HG03175 (cell line): ENCODE measurements around the gene OPN1MW.
A peak's percentile ranks its signal among the peaks of the same experiment; 100 is the strongest.
"Not testable (repeated sequence)": the region's sequence is repeated elsewhere in the genome, so short reads cannot be mapped to it uniquely, and the experiment has no call there.

Source experiments
- ATAC-seq: cut with Tn5 transposase; IDR thresholded peaks from one replicate; pipeline ENCODE4 v1.9.1; 2021; ENCODE audit warnings: mild to moderate bottlenecking, moderate library complexity; ENCODE audit not compliant: unreplicated experiment

Gene OPN1MW

DNA sequence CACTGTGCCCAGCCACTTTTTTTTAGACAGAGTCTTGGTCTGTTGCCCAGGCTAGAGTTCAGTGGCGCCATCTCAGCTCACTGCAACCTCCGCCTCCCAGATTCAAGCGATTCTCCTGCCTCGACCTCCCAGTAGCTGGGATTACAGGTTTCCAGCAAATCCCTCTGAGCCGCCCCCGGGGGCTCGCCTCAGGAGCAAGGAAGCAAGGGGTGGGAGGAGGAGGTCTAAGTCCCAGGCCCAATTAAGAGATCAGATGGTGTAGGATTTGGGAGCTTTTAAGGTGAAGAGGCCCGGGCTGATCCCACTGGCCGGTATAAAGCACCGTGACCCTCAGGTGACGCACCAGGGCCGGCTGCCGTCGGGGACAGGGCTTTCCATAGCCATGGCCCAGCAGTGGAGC lies at the start of gene OPN1MW:
Gene OPN1MW, plus strand, starts transcription at position 301 of the 400 bp plus-strand sequence. Its CDS starts 82 bp downstream, at position 383.
- ATAC-seq: not testable (repeated sequence)

DNA sequence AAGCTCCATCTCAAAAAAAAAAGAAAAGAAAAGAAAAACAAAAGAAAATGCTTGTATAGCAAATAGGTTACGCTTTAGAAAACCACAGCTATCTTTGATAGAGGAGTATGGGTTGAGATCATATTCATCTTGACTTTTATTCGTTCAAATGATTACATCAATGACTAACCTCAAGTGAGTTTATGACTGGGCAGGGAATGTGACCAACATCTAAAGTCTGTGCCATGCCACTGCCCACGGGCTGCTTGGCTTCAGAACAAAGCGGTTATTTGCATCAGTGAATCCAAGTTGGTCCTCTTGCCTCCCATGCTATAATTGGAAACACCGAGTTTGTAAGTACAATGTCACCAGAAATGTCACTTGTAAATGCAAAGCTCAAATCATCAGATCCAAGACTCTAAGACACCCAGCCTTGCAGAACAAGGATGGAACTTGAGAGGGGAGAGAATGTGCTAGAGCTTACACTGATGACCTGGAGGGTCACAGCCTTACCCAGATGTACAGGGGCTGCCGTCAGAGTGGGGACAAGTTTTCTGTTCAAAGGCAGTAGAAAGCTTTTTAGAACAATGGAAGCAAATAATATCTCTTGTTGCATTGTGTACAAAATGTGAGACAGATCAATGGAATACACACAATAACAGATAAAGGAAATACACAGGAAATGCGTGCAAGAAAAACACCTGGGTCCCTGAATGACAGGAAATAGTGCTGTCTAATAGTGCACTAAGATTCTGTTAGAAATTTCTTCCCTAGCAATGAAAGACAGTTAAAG lies 46.8 kb upstream of the OPN1MW start:
- no peak for ATAC-seq

DNA sequence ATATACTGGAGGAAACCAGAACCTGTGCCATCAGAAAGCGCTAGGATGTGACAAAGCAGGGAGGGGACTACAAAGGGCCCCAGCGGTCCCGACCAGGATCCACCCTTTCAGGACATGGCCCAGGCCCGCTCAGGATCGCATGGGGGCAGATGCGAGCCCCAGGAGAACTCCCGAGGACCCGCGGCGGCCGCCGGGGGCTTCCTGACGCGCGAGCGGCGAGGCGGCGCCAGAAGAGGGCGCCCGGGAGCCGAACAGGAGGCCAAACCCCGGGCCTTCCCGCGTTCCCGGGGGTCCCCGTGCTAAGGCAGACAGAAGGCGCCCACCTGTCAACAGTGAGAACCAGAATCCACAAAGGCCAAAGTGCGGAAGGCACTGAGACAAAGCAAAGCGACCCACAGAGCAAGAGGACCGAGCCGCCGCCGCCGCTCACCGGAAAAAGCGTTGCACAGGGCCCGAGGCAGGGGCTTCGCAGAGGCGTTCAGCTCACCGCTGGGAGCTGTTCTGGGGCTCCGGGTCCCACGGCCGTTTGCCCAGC lies 45.7 kb upstream of the OPN1MW start:
- no peak for ATAC-seq

DNA sequence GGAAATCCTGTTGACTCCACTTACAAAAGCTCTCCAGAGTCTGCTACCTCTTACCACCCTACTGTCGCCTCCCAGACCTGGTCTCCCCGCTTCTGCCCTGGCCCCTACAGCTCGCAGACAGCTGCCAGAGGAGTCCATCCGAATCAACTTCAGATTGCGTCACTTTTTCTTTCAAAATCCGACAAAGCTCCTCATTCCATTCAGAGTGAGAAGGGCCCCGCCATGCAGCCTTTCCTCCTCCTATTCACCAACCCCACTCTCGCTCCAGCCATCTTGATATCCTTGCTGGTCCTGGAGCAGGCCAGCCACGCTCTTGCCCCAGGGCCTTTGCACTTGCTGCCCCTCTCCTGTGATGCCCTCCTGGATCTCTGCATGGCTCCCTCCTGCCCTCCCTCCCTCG lies 43.5 kb upstream of the OPN1MW start:
- ATAC-seq: no peak

DNA sequence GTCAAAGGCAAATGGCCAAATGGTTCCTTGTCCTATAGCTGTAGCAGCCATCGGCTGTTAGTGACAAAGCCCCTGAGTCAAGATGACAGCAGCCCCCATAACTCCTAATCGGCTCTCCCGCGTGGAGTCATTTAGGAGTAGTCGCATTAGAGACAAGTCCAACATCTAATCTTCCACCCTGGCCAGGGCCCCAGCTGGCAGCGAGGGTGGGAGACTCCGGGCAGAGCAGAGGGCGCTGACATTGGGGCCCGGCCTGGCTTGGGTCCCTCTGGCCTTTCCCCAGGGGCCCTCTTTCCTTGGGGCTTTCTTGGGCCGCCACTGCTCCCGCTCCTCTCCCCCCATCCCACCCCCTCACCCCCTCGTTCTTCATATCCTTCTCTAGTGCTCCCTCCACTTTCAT lies 42.2 kb upstream of the OPN1MW start:
- no peak for ATAC-seq

DNA sequence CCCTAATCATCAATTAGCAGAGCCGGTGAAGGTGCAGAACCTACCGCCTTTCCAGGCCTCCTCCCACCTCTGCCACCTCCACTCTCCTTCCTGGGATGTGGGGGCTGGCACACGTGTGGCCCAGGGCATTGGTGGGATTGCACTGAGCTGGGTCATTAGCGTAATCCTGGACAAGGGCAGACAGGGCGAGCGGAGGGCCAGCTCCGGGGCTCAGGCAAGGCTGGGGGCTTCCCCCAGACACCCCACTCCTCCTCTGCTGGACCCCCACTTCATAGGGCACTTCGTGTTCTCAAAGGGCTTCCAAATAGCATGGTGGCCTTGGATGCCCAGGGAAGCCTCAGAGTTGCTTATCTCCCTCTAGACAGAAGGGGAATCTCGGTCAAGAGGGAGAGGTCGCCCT lies 41.7 kb upstream of the OPN1MW start:
- ATAC-seq: no peak

DNA sequence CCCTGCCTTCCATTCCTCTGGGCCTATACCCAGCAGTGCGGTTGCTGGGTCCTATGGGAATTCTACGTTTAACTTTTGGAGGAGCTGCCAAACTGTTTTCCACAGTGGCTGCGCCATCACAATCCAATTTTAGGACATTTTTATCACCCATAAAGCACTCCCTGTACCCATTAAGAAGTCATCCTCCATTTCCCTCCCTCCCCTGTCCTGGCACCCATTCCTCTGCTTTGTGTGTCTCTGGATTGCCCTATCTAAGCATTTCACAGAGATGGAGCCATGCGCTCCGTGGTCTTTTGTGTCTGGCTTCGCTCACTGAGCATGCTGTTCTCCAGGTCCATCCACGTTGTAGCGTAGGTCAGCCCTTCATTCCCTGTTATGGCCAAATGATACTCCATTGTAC lies 40.0 kb upstream of the OPN1MW start:
- ATAC-seq: no peak

DNA sequence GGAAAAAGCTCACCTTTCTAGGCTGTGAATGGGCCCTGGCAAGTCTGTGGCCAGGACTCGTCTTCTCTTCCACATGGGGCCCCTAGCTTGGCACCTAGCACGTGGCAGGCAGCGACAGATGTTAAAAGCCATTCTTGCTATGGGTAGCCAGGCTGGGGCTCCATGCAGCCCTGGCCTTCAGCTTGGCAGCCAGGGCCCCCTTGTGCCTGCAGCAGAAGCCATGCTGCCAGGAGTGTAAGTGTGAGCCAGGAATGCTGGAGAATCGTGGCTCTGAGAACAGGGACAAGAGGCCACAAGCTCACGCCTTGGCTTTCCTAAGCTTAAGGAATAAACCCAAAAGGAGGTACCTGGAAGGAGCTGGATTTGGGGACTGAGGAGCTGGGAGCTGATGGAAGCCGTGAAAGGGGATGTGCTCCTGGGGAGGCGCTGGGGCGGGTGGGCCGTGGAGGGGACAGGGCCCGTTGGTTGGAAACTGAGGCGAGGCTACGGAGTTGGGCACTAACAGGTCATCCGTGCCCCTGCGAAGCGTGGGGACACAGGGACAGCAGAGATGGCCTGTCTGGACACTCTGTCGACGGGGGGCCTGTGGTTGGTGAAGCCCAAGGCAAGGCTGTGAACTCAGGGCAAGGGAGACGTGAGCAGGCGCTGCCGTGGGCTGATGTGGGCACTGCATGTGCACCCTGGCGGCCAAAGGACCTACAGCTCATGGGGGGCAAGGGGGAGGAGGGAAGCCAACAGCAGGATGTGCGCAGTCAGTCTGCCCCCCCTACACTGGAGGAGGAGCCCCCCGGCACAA lies 39.2 kb upstream of the OPN1MW start:
- ATAC-seq: no peak

DNA sequence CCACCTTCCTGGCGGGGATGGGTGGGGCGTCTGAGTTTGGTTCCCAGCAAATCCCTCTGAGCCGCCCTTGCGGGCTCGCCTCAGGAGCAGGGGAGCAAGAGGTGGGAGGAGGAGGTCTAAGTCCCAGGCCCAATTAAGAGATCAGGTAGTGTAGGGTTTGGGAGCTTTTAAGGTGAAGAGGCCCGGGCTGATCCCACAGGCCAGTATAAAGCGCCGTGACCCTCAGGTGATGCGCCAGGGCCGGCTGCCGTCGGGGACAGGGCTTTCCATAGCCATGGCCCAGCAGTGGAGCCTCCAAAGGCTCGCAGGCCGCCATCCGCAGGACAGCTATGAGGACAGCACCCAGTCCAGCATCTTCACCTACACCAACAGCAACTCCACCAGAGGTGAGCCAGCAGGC lies 38.4 kb upstream of the OPN1MW start, which contains the start of gene OPN1LW:
Gene OPN1LW, plus strand, starts transcription at position 234 of the 400 bp plus-strand sequence. Its CDS starts 41 bp downstream, at position 275.
- ATAC-seq: not testable (repeated sequence)

DNA sequence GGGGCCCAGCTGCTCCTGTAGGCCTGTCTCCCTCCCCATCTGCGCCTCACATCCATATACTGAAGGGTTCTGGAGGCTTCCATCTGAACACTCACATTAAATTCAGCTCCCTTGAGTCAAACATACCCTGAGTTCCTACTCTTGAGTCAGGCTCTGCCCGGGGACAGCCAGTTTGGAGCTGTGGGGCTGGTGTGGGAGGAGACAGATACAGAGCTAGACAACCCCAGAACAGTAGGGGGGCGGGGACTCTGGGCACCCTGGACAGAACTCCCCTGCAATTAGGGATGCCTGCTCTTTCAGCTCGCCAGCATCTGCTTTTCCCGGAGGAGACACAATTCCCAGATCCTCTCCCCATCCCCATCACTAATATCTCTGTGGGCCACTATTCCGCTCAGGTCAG lies 31.4 kb upstream of the OPN1MW start:
- not testable (repeated sequence) for ATAC-seq

DNA sequence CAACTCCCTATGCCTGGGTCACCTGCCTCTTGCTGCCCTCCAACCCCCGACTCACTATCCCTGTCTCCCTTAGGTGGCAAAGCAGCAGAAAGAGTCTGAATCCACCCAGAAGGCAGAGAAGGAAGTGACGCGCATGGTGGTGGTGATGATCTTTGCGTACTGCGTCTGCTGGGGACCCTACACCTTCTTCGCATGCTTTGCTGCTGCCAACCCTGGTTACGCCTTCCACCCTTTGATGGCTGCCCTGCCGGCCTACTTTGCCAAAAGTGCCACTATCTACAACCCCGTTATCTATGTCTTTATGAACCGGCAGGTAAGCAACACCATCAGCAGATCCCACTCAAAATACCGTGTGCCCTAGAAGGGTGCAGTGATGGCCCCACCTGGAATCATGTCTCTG lies 26.2 kb upstream of the OPN1MW start:
- ATAC-seq: not testable (repeated sequence)

DNA sequence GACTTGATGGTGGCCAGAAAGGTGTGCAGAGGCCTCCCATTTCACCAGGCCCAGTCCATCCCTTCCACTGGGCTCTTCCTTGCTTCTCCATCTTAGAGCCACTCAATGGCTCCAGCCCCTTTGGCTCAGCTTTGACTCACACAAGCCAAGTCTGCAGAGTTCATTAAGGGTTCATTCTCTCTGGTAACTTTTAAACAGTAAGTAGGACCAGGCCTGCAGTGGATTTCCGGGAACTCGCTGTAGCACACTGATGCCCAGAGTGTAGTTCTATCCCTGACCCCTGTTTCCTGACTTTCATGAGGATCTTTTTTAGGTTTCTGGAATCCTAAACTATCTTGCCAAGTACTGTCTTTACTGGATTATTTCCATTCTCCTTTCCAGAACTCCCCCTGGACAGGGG lies 25.2 kb upstream of the OPN1MW start:
- not testable (repeated sequence) for ATAC-seq

DNA sequence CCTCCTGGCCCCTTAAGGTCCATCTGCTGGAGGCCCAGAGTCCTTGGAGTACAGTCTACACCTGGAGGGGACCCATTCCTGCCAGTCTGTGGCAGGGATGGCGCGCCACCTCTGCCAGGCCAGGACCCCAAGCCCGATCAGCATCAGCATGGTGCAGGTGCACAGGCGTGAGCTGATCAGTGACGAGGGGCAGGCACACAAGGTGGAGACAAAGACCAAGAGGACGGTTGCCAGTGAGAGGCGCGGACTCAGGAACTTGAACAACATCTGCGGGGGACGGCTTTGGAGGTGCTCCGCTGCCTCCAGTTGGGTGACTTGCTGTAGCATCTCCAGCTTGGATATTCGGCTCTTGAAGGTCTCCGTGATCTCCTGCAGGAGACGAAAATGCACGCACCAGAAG lies 23.1 kb upstream of the OPN1MW start:
- ATAC-seq: not testable (repeated sequence)

DNA sequence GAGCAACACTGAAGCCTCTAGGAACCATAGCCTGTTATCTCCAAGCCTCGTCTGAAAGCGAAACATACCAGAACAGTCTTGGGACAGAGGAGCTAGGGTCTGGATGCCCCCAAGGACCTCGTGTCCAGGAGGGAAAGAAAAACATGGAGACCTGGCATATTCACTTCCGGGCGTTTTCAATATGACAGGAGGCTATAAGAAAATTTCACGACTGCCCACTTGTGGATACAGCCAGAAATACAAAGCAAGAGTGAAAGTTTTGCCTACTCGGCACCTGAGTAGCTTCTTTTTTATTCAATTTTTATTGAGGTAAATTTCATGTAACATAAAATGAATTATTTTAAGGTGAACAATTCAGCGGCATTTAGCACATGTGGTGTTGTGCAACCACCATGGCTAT lies 17.5 kb upstream of the OPN1MW start:
- not testable (repeated sequence) for ATAC-seq

DNA sequence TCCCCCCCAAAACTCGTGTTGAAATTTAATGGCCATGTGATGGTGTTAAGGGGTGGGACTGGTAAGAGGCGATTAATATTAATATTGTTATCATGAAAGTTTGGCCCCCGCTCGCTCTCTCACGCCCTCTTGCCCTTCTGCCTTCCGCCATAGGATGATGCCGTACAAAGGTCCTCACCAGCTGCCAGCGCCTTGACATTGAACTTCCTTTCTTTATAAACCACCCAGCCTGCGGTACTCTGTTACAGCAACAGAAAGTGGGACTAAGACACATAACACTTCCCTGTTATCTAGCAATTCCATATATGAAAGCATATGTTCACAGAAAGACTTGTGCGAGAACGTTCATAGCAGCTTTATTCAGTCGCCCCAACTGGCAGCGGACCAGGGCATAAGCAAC lies 14.0 kb upstream of the OPN1MW start:
- not testable (repeated sequence) for ATAC-seq

DNA sequence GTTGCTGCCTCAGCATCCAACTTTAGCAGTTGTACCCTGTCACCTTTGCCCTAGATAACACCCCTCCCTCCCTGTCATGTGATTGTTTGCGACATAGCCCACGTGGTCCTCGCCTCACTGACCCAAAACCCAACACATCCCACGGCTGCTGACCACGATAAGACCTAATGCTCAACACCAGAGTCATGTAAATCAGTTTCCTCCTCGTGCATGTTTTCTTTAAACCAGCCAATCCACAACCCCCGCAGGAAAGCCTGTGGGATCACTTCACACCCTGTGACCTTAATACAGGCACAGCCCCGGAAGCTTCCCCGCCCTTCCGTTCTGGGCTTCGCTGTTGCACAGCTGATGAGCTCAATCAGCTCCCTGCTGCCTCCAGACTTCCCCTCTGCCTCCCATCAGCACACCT lies 9.9 kb upstream of the OPN1MW start:
- peak; percentile 77 for ATAC-seq

DNA sequence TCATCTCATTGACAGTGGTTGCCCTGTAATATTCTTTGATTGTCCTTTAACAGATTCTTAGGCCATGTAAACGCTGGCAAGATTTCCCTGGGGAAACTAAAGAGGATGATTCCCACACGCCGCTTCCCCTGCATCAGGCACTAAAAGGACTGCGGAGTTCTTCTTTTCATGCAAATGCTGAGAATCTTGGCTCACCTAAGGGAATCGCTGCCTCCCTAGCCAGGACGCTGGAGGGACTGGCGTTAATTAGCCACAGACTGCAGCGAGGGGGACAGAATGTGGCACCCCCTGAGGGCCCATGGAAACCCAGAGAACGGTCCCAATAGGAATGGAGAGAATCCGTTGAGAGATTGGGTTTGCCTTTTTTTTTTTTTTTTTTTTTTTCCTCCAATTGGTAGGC lies 8.0 kb upstream of the OPN1MW start:
- ATAC-seq: not testable (repeated sequence)

DNA sequence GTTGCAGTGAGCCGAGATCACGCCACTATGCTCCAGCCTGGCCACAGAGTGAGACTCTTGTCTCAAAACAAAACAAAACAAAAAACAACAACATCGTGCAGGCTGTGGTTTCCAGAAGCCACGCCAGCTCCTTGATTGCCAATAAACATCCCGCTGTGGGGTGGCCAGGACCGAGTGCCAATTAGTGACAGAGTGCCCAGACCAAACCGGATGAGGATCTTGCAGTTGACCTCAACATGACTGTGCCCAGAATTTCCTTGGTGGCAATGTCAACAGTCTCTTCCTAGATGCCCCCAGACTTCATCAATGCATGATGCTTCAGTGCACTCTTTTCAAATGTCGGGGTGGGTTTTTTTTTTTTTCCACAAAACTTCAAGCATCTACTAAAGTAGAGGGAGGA lies 1.4 kb downstream of the OPN1MW start:
- ATAC-seq: not testable (repeated sequence)

DNA sequence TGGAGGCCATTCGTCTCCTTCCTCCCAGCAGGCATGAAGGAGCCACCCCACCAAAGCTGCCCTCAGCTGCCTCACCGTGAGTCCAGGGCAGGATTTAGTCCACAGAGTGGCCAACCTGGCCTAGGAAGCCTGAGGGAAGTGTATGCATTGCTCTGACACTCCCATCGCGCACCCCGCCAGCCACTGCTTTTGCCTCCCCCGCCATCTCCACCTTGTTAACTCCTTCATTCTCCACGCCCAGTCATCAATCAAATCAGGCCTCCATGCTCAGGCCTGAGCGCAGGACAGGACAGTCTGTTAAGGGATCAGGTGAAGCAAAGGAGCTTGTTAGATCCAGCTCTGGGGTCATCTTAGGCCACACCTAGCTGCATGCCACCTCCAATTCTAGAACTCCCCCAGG lies 10.4 kb downstream of the OPN1MW start:
- ATAC-seq: not testable (repeated sequence)

DNA sequence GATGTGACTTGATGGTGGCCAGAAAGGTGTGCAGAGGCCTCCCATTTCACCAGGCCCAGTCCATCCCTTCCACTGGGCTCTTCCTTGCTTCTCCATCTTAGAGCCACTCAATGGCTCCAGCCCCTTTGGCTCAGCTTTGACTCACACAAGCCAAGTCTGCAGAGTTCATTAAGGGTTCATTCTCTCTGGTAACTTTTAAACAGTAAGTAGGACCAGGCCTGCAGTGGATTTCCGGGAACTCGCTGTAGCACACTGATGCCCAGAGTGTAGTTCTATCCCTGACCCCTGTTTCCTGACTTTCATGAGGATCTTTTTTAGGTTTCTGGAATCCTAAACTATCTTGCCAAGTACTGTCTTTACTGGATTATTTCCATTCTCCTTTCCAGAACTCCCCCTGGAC lies 11.9 kb downstream of the OPN1MW start:
- ATAC-seq: not testable (repeated sequence)

DNA sequence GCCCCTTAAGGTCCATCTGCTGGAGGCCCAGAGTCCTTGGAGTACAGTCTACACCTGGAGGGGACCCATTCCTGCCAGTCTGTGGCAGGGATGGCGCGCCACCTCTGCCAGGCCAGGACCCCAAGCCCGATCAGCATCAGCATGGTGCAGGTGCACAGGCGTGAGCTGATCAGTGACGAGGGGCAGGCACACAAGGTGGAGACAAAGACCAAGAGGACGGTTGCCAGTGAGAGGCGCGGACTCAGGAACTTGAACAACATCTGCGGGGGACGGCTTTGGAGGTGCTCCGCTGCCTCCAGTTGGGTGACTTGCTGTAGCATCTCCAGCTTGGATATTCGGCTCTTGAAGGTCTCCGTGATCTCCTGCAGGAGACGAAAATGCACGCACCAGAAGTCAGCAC lies 14.1 kb downstream of the OPN1MW start:
- ATAC-seq: not testable (repeated sequence)
